ENCODE measurements around the gene B4GALT6. TPM values are rescaled to one million over a fixed set of nuclear protein-coding genes. Genes with fewer than 3 reads are reported as not detected.

The B4GALT6 gene
- total and polyA plus RNA-seq, 2 experiments from 2014 or later, result 3.2 to 14.1 TPM

- Histone ChIP-seq H3K4me1 (ENCODE audit: insufficient read depth) (peaks cover 7% of the 10 kb centered on the region), H4K20me1 (ENCODE audit: insufficient read depth, poor library complexity, severe bottlenecking) (no peaks in the 10 kb centered on the region), H3K27ac (peak overlapping the region; percentile 45), H3K79me2 (peaks cover 4% of the 10 kb centered on the region), H3K27me3 (no peaks in the 10 kb centered on the region), H3K4me3 (no peak overlapping the region), H2AFZ (no peak overlapping the region), H3K9me2 (replicated peaks; ENCODE audit: insufficient read depth) (no peaks in the 10 kb centered on the region), H3K36me3 (replicated peaks; ENCODE audit: insufficient read depth, low read depth) (no peaks in the 10 kb centered on the region), H3K4me2 (peak overlapping the region; percentile 47), H3K9me3 (ENCODE audit: low read depth) (no peaks in the 10 kb centered on the region)
- no peak for DNase-seq (ENCODE audit: low spot score)
- no peak for TF ChIP-seq EZH2phosphoT487 (IDR thresholded peaks at IDR 0.05; ENCODE audit: low read depth, severe bottlenecking, unreplicated experiment)
- no peak for TF ChIP-seq EZH2 (IDR thresholded peaks at IDR 0.05; ENCODE audit: borderline replicate concordance)
- TF ChIP-seq CTCF (IDR thresholded peaks at IDR 0.05; ENCODE audit: poor library complexity), result no peak
- 85% methylated on average over 10 of the region's 10 CpGs for WGBS (ENCODE audit: low lambda C conversion rate, missing lambda C conversion rate)
These were observed 25.5 kb downstream of the B4GALT6 start for GRCh38 chr18:31658670-31659575.

- peak; percentile 29 for DNase-seq (ENCODE audit: low spot score)
- no peak overlapping the region for H2AFZ ChIP-seq
- H4K20me1 ChIP-seq (ENCODE audit: insufficient read depth, poor library complexity, severe bottlenecking), result no peaks in the 10 kb centered on the region
- no peaks in the 10 kb centered on the region for H3K27me3 ChIP-seq
- no peak overlapping the region for H3K4me3 ChIP-seq
- H3K79me2 ChIP-seq, result peaks cover 4% of the 10 kb centered on the region
- TF ChIP-seq EZH2phosphoT487 (IDR thresholded peaks at IDR 0.05; ENCODE audit: low read depth, severe bottlenecking, unreplicated experiment), result no peak
- TF ChIP-seq EZH2 (IDR thresholded peaks at IDR 0.05; ENCODE audit: borderline replicate concordance), result no peak
- TF ChIP-seq CTCF (IDR thresholded peaks at IDR 0.05; ENCODE audit: poor library complexity), result no peak
- H3K9me2 ChIP-seq (replicated peaks; ENCODE audit: insufficient read depth), result no peaks in the 10 kb centered on the region
- WGBS (ENCODE audit: low lambda C conversion rate, missing lambda C conversion rate), result 61% methylated on average over 12 of the region's 12 CpGs
- peaks cover 7% of the 10 kb centered on the region for H3K4me1 ChIP-seq (ENCODE audit: insufficient read depth)
- no peaks in the 10 kb centered on the region for H3K36me3 ChIP-seq (replicated peaks; ENCODE audit: insufficient read depth, low read depth)
- no peaks in the 10 kb centered on the region for H3K9me3 ChIP-seq (ENCODE audit: low read depth)
- H3K4me2 ChIP-seq, result peak overlapping the region; percentile 47
- peak overlapping the region; percentile 45 for H3K27ac ChIP-seq
These were observed 26.3 kb downstream of the B4GALT6 start for GRCh38 chr18:31657823-31658669.

- H4K20me1 ChIP-seq (ENCODE audit: insufficient read depth, poor library complexity, severe bottlenecking), result no peaks in the 10 kb centered on the region
- H3K27ac ChIP-seq, result no peak overlapping the region
- H3K36me3 ChIP-seq (replicated peaks; ENCODE audit: insufficient read depth, low read depth), result no peaks in the 10 kb centered on the region
- peaks cover 4% of the 10 kb centered on the region for H3K79me2 ChIP-seq
- H2AFZ ChIP-seq, result no peak overlapping the region
- no peaks in the 10 kb centered on the region for H3K27me3 ChIP-seq
- no peak for TF ChIP-seq EZH2 (IDR thresholded peaks at IDR 0.05; ENCODE audit: borderline replicate concordance)
- 83% methylated on average over 2 of the region's 2 CpGs for WGBS (ENCODE audit: low lambda C conversion rate, missing lambda C conversion rate)
- no peaks in the 10 kb centered on the region for H3K9me3 ChIP-seq (ENCODE audit: low read depth)
- no peak for DNase-seq (ENCODE audit: low spot score)
- H3K4me1 ChIP-seq (ENCODE audit: insufficient read depth), result peaks cover 7% of the 10 kb centered on the region
- no peak overlapping the region for H3K4me2 ChIP-seq
- no peaks in the 10 kb centered on the region for H3K9me2 ChIP-seq (replicated peaks; ENCODE audit: insufficient read depth)
- no peak overlapping the region for H3K4me3 ChIP-seq
These were observed 27.6 kb downstream of the B4GALT6 start for GRCh38 chr18:31656754-31657153.

All from hepatocyte (in vitro differentiated cells).